ENCODE data around the gene CRISPLD2.

GRCh38 chr16:84818133-84818532, 1.7 kb upstream of the CRISPLD2 start:
- TF ChIP-seq ZNF384 (IDR thresholded peaks at IDR 0.05) (no peak), LEF1 (IDR thresholded peaks at IDR 0.05; ENCODE audit: borderline replicate concordance) (no peak), FOXM1 (IDR thresholded peaks at IDR 0.05; ENCODE audit: borderline replicate concordance) (no peak), CTBP1 (IDR thresholded peaks at IDR 0.05; ENCODE audit: borderline replicate concordance) (no peak)
